ENCODE data around the gene TWNK.

DNA sequence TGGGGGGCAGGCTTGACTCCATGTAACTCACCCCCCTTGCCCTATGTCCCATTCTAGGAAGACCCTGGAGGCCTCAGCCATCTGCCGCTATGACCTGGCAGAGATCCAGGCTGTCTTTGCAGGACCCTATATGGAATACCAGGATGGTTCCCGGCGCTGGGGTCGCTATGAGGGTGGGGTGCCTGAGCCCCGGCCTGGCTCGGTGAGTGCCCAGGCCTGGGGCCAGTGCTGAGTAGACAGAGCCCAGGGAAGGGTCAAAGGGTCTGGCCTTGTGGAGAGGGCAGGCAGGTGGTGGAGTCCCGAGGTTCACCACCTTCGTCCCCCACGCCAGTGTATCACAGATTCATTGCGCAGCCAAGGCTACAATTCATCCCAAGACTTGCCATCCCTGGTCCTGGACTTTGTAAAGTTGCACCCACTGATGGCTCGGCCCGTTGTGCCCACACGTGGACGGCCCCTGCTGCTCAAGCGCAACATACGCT is 7.5 kb upstream of the TWNK start:
- TF ChIP-seq SMAD1 (IDR thresholded peaks at IDR 0.05; ENCODE audit: low read depth, partially characterized antibody), result no peak
- no peak for TF ChIP-seq PAX8 (IDR thresholded peaks at IDR 0.05)
- no peak for TF ChIP-seq JUNB (IDR thresholded peaks at IDR 0.05)
